Fibroblast of peridontal ligament (primary cell): ENCODE measurements around the gene SDHAF3.
"Not testable (repeated sequence)": the region's sequence is repeated elsewhere in the genome, so short reads cannot be mapped to it uniquely, and the experiment has no call there.

Experiments
- DNase-seq: peaks from one replicate; pipeline ENCODE4 v3.0.0-alpha.2; 2010; ENCODE audit errors: extremely low read depth

Gene SDHAF3

GRCh38 chr7:97117372-97118188, at the start of gene SDHAF3:
Gene SDHAF3, plus strand, starts transcription at chr7:97117698. Its CDS starts 26 bp downstream, at chr7:97117724.
- peak; percentile 98 for DNase-seq

GRCh38 chr7:97072025-97072424, 45.5 kb upstream of the SDHAF3 start:
- DNase-seq, result not testable (repeated sequence)

- DNase-seq, result no peak
Observed at GRCh38 chr7:97075928-97076327, 41.6 kb upstream of the SDHAF3 start.

- no peak for DNase-seq
Observed at GRCh38 chr7:97078023-97078969, 39.2 kb upstream of the SDHAF3 start.

- no peak for DNase-seq
Observed at GRCh38 chr7:97079300-97079699, 38.2 kb upstream of the SDHAF3 start.

- DNase-seq, result no peak
Observed at GRCh38 chr7:97081521-97082300, 35.8 kb upstream of the SDHAF3 start.

- no peak for DNase-seq
Observed at GRCh38 chr7:97088364-97088763, 29.1 kb upstream of the SDHAF3 start.

- DNase-seq, result no peak
Observed at GRCh38 chr7:97089771-97090170, 27.7 kb upstream of the SDHAF3 start.

- DNase-seq, result no peak
Observed at GRCh38 chr7:97090761-97091353, 26.6 kb upstream of the SDHAF3 start.

GRCh38 chr7:97094284-97094930, 23.1 kb upstream of the SDHAF3 start:
- DNase-seq, result no peak

GRCh38 chr7:97096037-97096436, 21.5 kb upstream of the SDHAF3 start:
- no peak for DNase-seq

- DNase-seq, result no peak
Observed at GRCh38 chr7:97096661-97097060, 20.8 kb upstream of the SDHAF3 start.

- peak; percentile 67 for DNase-seq
Observed at GRCh38 chr7:97104719-97105238, 12.7 kb upstream of the SDHAF3 start.

- no peak for DNase-seq
Observed at GRCh38 chr7:97107192-97107800, 10.2 kb upstream of the SDHAF3 start.

GRCh38 chr7:97116308-97116707, 1.2 kb upstream of the SDHAF3 start:
- no peak for DNase-seq

- no peak for DNase-seq
Observed at GRCh38 chr7:97117035-97117371, 495 bp upstream of the SDHAF3 start.

GRCh38 chr7:97118306-97118917, 914 bp downstream of the SDHAF3 start:
- no peak for DNase-seq

- DNase-seq, result no peak
Observed at GRCh38 chr7:97119747-97120146, 2.2 kb downstream of the SDHAF3 start.

- no peak for DNase-seq
Observed at GRCh38 chr7:97120713-97121457, 3.4 kb downstream of the SDHAF3 start.
